Kidney epithelial cell (primary cell): ENCODE measurements around the gene LRRC74B. TPM values are rescaled to one million over a fixed set of nuclear protein-coding genes. Genes with fewer than 3 reads are reported as not detected.

ENCODE experiments used
- DNase-seq: peaks from one replicate; pipeline ENCODE4 v3.0.0-alpha.2; 2010; ENCODE audit warnings: low read depth
- H3K27me3 ChIP-seq: 2 replicates; pipeline ENCODE4 v1.6.0; 2011; ENCODE audit warnings: low read length; ENCODE audit not compliant: control insufficient read depth, insufficient read depth
- H3K36me3 ChIP-seq: 2 replicates; pipeline ENCODE4 v1.5.1; 2011; ENCODE audit warnings: low read length; ENCODE audit not compliant: control insufficient read depth, insufficient read depth
- H3K4me3 ChIP-seq: 2 replicates; pipeline ENCODE4 v1.5.1; 2011; ENCODE audit warnings: low read depth, mild to moderate bottlenecking, control low read depth, low read length
- CTCF ChIP-seq: IDR thresholded peaks from 2 replicates; pipeline ENCODE4 v1.5.1; 2011; ENCODE audit warnings: mild to moderate bottlenecking, moderate library complexity, low read length, control low read depth, inconsistent platforms; ENCODE audit not compliant: insufficient read depth, poor library complexity, severe bottlenecking
- total RNA-seq: library from RNA; depleted of rRNA; stranded (reverse); fragments of >200 nt; gene quantifications from 2 replicates; pipeline ENCODE4 v1.2.3, GENCODE V29; 2015

Gene LRRC74B
- total RNA-seq, 1 donor from 2014 or later, result not detected

- no peaks in the 10 kb centered on the region for H3K27me3 ChIP-seq
- no peak for DNase-seq
- H3K4me3 ChIP-seq, result no peak overlapping the region
- H3K36me3 ChIP-seq, result no peaks in the 10 kb centered on the region
- no peak for TF ChIP-seq CTCF
These were observed 3.8 kb upstream of the LRRC74B start for GRCh38 chr22:21041937-21042336.

DNA sequence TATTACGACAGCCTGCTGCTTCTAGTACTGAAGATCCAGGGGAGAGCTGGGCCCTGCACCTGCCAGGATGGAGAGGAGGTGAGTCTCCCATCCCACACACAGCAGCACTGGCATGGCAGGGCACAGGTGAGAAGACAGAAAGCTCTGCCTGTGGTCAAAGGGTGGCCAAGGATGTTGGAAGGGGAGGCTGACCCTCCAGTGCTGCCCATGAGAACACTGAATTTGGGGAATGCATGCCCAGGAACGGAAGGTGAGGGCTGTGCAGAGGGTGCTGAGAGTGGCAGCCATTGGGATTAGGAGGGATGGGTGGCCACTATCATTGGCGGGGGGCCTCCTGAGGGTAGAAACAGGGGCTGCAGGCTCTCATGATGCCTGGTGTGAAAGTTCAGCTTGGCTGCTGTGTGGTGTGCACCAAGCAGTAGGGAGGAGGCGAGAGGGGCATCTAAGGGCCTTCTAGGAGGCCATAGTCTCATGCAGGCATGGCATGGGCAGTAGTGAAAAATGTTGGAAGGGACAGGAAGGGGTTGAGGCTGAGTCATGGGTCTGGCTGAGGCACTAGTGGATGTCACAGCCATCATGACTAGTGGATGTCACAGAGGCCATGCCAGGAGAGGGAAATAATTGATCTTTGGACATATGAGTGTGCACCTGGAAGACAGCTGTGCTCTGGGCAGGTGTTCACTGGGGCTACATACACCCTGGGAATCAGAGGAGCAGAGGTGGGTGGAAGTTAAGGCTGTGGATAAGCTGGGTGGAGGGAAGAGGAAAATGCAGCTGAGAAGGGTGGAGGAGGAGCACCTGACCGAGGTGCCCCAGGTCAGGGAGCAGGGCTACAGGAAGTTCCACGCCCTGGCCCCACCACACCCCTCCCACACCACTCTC is 2.5 kb upstream of the LRRC74B start:
- Histone ChIP-seq H3K4me3 (no peak overlapping the region), H3K36me3 (no peaks in the 10 kb centered on the region), H3K27me3 (no peaks in the 10 kb centered on the region)
- no peak for DNase-seq
- no peak for TF ChIP-seq CTCF

GRCh38 chr22:21043860-21044535 is 1.7 kb upstream of the LRRC74B start:
- TF ChIP-seq CTCF, result no peak
- Histone ChIP-seq H3K4me3 (no peak overlapping the region), H3K36me3 (no peaks in the 10 kb centered on the region), H3K27me3 (no peaks in the 10 kb centered on the region)
- no peak for DNase-seq

DNA sequence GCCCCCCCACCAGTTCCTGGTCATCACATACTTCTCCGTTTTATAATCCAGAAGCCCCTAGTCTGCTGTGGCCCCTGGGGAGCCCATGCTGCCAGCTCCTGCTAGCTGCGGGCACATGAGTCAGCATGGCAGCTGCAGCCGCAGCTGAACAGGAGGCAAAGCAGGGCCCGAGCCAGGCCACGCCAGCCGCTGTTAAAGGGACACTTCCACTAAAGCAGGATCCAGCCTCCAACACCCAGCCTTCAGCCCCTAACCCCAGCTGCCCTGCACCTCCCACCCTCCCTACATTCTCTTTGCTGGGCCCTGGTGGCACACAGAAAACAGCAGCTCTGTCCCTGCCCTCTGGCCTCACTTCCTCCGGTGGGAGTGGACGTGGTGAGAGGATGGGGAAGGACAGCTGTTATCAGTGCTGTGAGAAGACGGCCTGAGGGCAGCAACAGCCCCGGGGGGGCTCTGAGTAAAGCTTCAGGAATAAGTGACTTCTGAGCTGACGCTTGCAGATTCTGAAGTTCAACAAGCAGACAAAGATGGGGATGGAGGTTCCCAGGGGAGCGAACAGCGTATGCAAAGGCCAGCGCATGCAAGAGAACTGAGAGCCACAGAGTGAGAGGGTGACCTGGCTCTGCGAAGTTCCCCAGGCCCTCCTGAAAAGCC is 688 bp upstream of the LRRC74B start:
- peak overlapping the region; percentile 10 for H3K4me3 ChIP-seq
- no peaks in the 10 kb centered on the region for H3K27me3 ChIP-seq
- TF ChIP-seq CTCF, result no peak
- DNase-seq, result no peak
- no peaks in the 10 kb centered on the region for H3K36me3 ChIP-seq

- H3K4me3 ChIP-seq, result no peak overlapping the region
- no peaks in the 10 kb centered on the region for H3K36me3 ChIP-seq
These were observed 1.4 kb downstream of the LRRC74B start for GRCh38 chr22:21047035-21047661.

More at GRCh38 chr22:21047035-21047661, 1.4 kb downstream of the LRRC74B start:
- no peak for DNase-seq
- H3K27me3 ChIP-seq, result no peaks in the 10 kb centered on the region
- no peak for TF ChIP-seq CTCF
